Lower lobe of right lung (tissue), 2 donors: Measurements from ENCODE around the gene CEMIP. TPM values are rescaled to one million over a fixed set of nuclear protein-coding genes. Genes with fewer than 3 reads are reported as not detected.
A peak's percentile ranks its signal among the peaks of the same experiment; 100 is the strongest.

Experiments used
- ATAC-seq, 2 donors: fragments of 200-7000 bp; cut with Tn5 transposase; one replicate each; pipeline ENCODE4 v1.9.1; 2020 to 2022; ENCODE audit warnings: mild to moderate bottlenecking in 2 of 2, moderate library complexity in 2 of 2
- DNase-seq: peaks from one replicate; pipeline ENCODE4 v3.0.0-alpha.2; 2020
- H3K27ac ChIP-seq: fragments of 200-600 bp; one replicate; pipeline ENCODE4 v1.8.0; 2022
- H3K27me3 ChIP-seq: fragments of 200-600 bp; one replicate; pipeline ENCODE4 v1.8.0; 2022; ENCODE audit warnings: low read depth
- H3K36me3 ChIP-seq: fragments of 200-600 bp; one replicate; pipeline ENCODE4 v1.8.0; 2022; ENCODE audit warnings: mild to moderate bottlenecking
- H3K4me1 ChIP-seq: fragments of 200-600 bp; one replicate; pipeline ENCODE4 v1.8.0; 2022
- H3K4me3 ChIP-seq: fragments of 200-600 bp; one replicate; pipeline ENCODE4 v1.8.0; 2022; ENCODE audit warnings: mild to moderate bottlenecking
- H3K9me3 ChIP-seq: fragments of 200-600 bp; one replicate; pipeline ENCODE4 v1.8.0; 2022
- CTCF ChIP-seq: fragments of 200-600 bp; IDR thresholded peaks from one replicate; pipeline ENCODE4 v1.8.0; 2022; ENCODE audit warnings: antibody characterized with exemption, mild to moderate bottlenecking
- intact Hi-C: fragments of 100-400 bp; cut with DNase I; formaldehyde crosslinking; loops from one replicate; pipeline ENCODE4 v1.11.0; 2022
- microRNA-seq: library from miRNA; unstranded; fragments of <30 nt; microRNA quantifications from one replicate; pipeline ENCODE4 v1.2.0, GENCODE V29; 2020; ENCODE audit warnings: borderline number of aligned reads
- total RNA-seq: library from RNA; stranded (reverse); fragmentation: NEBNext Ultra II Directional; extraction: Animal tissue kit (Norgen Biotek cat#: 25700); gene quantifications from one replicate; pipeline ENCODE4 v1.2.1, GENCODE V29; 2021
- donor health status: DM: no; HTN: yes; CAD: no; lungs with severe emphysema.

Gene CEMIP
- total RNA-seq, 1 donor from 2014 or later = 7.3 TPM

GRCh38 chr15:81000144-81000623, 221.0 kb downstream of the CEMIP start:
- intact Hi-C loops = loop anchor here (10.0 kb wide), 1 partner anchor 95 kb away; no protein-coding TSS in a partner anchor
- TF ChIP-seq CTCF = no peak
- peak overlapping the region; percentile 99 for H3K27ac ChIP-seq
- H3K4me1 ChIP-seq = peaks cover 41% of the 10 kb centered on the region
- ATAC-seq = peak; percentile 0 to 3
- no peaks in the 10 kb centered on the region for H3K9me3 ChIP-seq
- H3K36me3 ChIP-seq = peaks cover 23% of the 10 kb centered on the region
- peak overlapping the region; percentile 93 for H3K4me3 ChIP-seq
- no peak for DNase-seq
- H3K27me3 ChIP-seq = no peaks in the 10 kb centered on the region

GRCh38 chr15:81000624-81001151, 221.5 kb downstream of the CEMIP start, which contains the start of gene TLNRD1:
Gene TLNRD1, plus strand, starts transcription at chr15:81000923. Its CDS starts 1,349 bp downstream, at chr15:81002272.
- H3K4me1 ChIP-seq = peaks cover 43% of the 10 kb centered on the region
- peak within 1 kb of the TSS; percentile 93 for H3K4me3 ChIP-seq
- H3K27ac ChIP-seq = peak within 1 kb of the TSS; percentile 99
- TF ChIP-seq CTCF = no peak
- H3K27me3 ChIP-seq = no peaks in the 10 kb centered on the region
- peaks cover 23% of the 10 kb centered on the region for H3K36me3 ChIP-seq
- ATAC-seq = peak; percentile 90 to 92
- no peaks in the 10 kb centered on the region for H3K9me3 ChIP-seq
- peak; percentile 93 for DNase-seq
- intact Hi-C loops = loop anchor here (10.0 kb wide), 1 partner anchor 94 kb away; no protein-coding TSS in a partner anchor

Small RNAs within 50 kb of the gene (microRNA-seq; reads per million reads assigned to microRNA genes)
- not detected for gene MIR4514
- gene MIR549A = not detected

Other genes starting within 250 kb of the CEMIP start
- 28.2 TPM for gene ABHD17C, start 84.1 kb upstream of the CEMIP start, total RNA-seq
- gene MESD, start 210.4 kb downstream of the CEMIP start, total RNA-seq = 24.2 TPM
- gene TLNRD1, start 221.6 kb downstream of the CEMIP start, total RNA-seq = 24.7 TPM